Osteocyte (in vitro differentiated cells): ENCODE measurements around the gene RGS17. TPM values are rescaled to one million over a fixed set of nuclear protein-coding genes. Genes with fewer than 3 reads are reported as not detected.

Experiments
- DNase-seq: peaks from one replicate; pipeline ENCODE4 v3.0.0; 2021; ENCODE audit warnings: mixed read lengths; ENCODE audit not compliant: unreplicated experiment; ENCODE audit errors: extremely low spot score
- H3K27ac Mint-ChIP-seq: one replicate; pipeline ENCODE4 v1.8.0; 2021; ENCODE audit warnings: mild to moderate bottlenecking, mixed read lengths; ENCODE audit not compliant: unreplicated experiment
- H3K27me3 Mint-ChIP-seq: one replicate; pipeline ENCODE4 v1.8.0; 2021; ENCODE audit warnings: mixed read lengths; ENCODE audit not compliant: unreplicated experiment
- H3K36me3 Mint-ChIP-seq: one replicate; pipeline ENCODE4 v1.8.0; 2021; ENCODE audit warnings: mixed read lengths; ENCODE audit not compliant: unreplicated experiment
- H3K4me1 Mint-ChIP-seq: one replicate; pipeline ENCODE4 v1.8.0; 2021; ENCODE audit warnings: mixed read lengths; ENCODE audit not compliant: unreplicated experiment
- H3K4me3 Mint-ChIP-seq: one replicate; pipeline ENCODE4 v1.8.0; 2021; ENCODE audit warnings: mild to moderate bottlenecking, moderate library complexity, mixed read lengths; ENCODE audit not compliant: unreplicated experiment
- H3K9me3 Mint-ChIP-seq: one replicate; pipeline ENCODE4 v1.8.0; 2021; ENCODE audit warnings: mixed read lengths; ENCODE audit not compliant: unreplicated experiment
- CTCF ChIP-seq: fragments of 200-600 bp; sonication (generic); IDR thresholded peaks from 2 replicates; pipeline ENCODE4 v1.5.0; 2021; ENCODE audit warnings: antibody characterized with exemption, mild to moderate bottlenecking, moderate library complexity
- total RNA-seq: library from RNA; stranded (reverse); gene quantifications from 2 replicates; pipeline ENCODE4 v1.2.1, GENCODE V29; 2021

Gene RGS17
- total RNA-seq, 1 donor from 2014 or later: 2.9 TPM

DNA sequence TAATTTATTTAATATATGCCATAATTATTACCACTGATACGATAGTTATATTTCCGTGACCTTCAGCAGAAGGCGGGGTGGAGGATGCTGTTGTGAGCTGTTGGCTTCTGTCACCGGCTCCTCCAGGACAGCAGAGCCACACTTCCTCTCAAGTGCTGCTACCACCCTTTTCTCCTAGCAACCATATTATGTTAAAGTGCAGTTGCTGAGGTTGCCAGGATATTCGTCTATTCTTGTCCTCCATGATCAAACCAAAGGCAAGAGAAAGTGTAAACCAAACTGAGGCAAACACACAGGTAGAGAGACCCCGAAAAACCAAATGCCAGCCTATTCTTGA, 27.8 kb downstream of the RGS17 start:
- no peaks in the 10 kb centered on the region for H3K27me3 Mint-ChIP-seq
- H3K4me3 Mint-ChIP-seq: no peak overlapping the region
- TF ChIP-seq CTCF: no peak
- H3K4me1 Mint-ChIP-seq: peaks cover 3% of the 10 kb centered on the region
- H3K9me3 Mint-ChIP-seq: no peaks in the 10 kb centered on the region
- DNase-seq: no peak
- H3K36me3 Mint-ChIP-seq: no peaks in the 10 kb centered on the region
- peak overlapping the region; percentile 2 for H3K27ac Mint-ChIP-seq

DNA sequence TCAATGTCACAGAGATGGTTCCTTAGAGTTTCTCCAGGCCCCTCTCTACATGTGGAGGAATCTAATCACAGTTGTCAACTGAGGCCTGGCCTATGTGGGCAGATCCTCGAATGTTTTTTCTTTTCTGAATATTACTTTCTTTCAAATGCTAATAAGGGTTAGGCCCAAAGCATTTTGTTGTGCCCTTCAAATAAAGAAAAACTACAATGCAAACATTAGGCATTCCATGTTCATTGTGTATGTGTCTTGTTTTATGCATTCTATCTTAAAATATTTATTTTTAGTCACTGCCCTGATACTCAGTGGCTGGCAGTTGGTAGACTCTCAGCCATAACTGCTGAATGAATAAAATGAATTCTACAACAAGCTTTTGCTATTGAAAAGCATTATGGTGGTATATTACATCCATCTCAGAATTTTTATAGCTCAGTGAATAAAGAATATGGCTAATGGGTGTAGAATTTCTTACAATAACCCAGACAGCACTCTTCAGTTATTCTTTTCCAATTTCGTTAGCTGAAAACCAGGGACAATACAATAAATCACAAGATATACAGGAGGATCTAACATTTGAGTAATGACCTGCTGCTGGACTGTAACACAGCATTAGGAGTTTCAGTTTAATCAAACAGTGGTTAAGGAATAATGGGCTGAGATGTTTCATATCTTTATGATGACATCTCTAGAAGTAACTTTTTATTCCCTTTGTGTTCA, 28.3 kb downstream of the RGS17 start:
- no peak for DNase-seq
- no peak for TF ChIP-seq CTCF
- Mint-ChIP-seq H3K9me3 (no peaks in the 10 kb centered on the region), H3K4me1 (peaks cover 3% of the 10 kb centered on the region), H3K36me3 (no peaks in the 10 kb centered on the region), H3K4me3 (no peak overlapping the region), H3K27ac (no peak overlapping the region), H3K27me3 (no peaks in the 10 kb centered on the region)

GRCh38 chr6:153101461-153101860, 29.6 kb downstream of the RGS17 start:
- H3K36me3 Mint-ChIP-seq: no peaks in the 10 kb centered on the region
- H3K4me1 Mint-ChIP-seq: peaks cover 3% of the 10 kb centered on the region
- H3K9me3 Mint-ChIP-seq: no peaks in the 10 kb centered on the region
- no peaks in the 10 kb centered on the region for H3K27me3 Mint-ChIP-seq
- no peak overlapping the region for H3K27ac Mint-ChIP-seq
- no peak for DNase-seq
- no peak overlapping the region for H3K4me3 Mint-ChIP-seq
- no peak for TF ChIP-seq CTCF

DNA sequence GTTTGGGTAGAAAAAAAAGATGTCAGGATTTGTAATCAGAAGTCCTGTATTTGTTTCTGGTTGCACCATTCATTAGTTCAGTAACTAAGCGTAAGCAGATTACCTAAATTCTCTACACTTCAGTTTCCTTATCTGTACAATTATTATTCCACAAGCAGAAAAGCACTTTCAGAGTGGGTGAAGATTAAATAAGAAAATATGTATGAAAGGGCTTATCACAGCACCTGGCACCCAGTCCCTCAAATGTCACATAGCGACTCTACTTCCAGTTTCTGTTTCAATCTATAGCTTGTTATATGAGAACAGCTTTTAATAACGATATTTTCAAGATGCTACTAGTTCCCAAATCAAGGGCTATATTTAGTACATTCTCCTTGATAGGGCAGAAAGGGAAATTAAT, 31.4 kb downstream of the RGS17 start:
- H3K27me3 Mint-ChIP-seq: no peaks in the 10 kb centered on the region
- H3K4me1 Mint-ChIP-seq: peaks cover 5% of the 10 kb centered on the region

GRCh38 chr6:153096792-153097191, 34.3 kb downstream of the RGS17 start:
- no peak for TF ChIP-seq CTCF
- no peak overlapping the region for H3K27ac Mint-ChIP-seq
- no peaks in the 10 kb centered on the region for H3K27me3 Mint-ChIP-seq
- H3K36me3 Mint-ChIP-seq: no peaks in the 10 kb centered on the region
- H3K4me3 Mint-ChIP-seq: no peak overlapping the region
- DNase-seq: no peak
- H3K9me3 Mint-ChIP-seq: no peaks in the 10 kb centered on the region
- peaks cover 19% of the 10 kb centered on the region for H3K4me1 Mint-ChIP-seq

More for the DNA sequence above, 31.4 kb downstream of the RGS17 start:
- no peak for TF ChIP-seq CTCF
- H3K9me3 Mint-ChIP-seq: no peaks in the 10 kb centered on the region
- H3K27ac Mint-ChIP-seq: no peak overlapping the region
- no peak overlapping the region for H3K4me3 Mint-ChIP-seq
- DNase-seq: no peak
- H3K36me3 Mint-ChIP-seq: no peaks in the 10 kb centered on the region
